HG02938 (cell line): Measurements from ENCODE around the gene TGFBR3.

Experiments
- ATAC-seq: cut with Tn5 transposase; IDR thresholded peaks from one replicate; pipeline ENCODE4 v1.9.1; 2021; ENCODE audit warnings: mild to moderate bottlenecking, moderate library complexity; ENCODE audit not compliant: unreplicated experiment

TGFBR3 gene

GRCh38 chr1:91885716-91886506, at the start of gene TGFBR3:
TGFBR3 (minus strand) TSS chr1:91886151; CDS start chr1:91861531, 24,620 bp downstream.
- ATAC-seq = peak; percentile 53

DNA sequence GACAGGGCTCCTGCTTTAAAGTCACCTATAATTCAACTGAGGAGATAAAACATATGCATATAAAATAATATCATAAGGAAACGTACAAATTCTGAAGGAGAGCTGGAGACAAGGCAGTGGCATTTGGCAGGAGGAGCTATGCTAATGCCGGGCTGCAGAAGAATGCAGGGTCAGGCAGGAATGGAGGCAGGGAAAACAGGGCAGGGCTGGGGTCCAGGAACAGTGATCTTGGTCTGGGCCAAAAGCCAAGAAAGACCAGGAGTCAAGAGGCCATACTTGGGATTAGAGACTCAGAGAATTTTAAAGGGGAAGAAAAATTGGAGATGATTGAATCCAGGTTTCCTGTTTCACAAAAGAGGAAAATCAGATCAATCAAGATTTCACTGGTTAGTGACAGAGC, 43.3 kb upstream of the TGFBR3 start:
- no peak for ATAC-seq

DNA sequence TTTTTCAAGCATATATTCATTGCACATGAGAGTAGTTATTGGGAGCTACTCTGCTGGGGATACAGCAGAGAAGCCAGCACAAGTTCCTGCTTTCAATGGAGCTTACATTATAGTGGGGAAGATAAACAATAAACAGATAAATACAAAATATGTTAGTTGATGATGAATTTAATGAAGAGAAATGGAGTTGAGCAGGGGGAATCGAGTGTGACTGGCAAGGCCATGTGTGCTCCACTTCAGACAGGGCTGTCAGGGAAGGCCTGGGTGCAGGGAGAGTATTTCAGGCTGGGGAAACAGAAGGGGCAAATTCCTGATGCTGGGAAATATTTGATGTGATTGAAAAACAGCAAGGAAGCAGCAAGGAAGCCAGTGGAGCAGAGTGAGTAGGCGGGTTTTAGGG, 42.1 kb upstream of the TGFBR3 start:
- no peak for ATAC-seq

- ATAC-seq = no peak
Measured at GRCh38 chr1:91925644-91926435, 39.9 kb upstream of the TGFBR3 start.

- no peak for ATAC-seq
Measured at GRCh38 chr1:91924146-91924545, 38.2 kb upstream of the TGFBR3 start.

GRCh38 chr1:91919962-91920361, 34.0 kb upstream of the TGFBR3 start:
- ATAC-seq = no peak

GRCh38 chr1:91916811-91917460, 31.0 kb upstream of the TGFBR3 start:
- no peak for ATAC-seq

- no peak for ATAC-seq
Measured at GRCh38 chr1:91916046-91916445, 30.1 kb upstream of the TGFBR3 start.

DNA sequence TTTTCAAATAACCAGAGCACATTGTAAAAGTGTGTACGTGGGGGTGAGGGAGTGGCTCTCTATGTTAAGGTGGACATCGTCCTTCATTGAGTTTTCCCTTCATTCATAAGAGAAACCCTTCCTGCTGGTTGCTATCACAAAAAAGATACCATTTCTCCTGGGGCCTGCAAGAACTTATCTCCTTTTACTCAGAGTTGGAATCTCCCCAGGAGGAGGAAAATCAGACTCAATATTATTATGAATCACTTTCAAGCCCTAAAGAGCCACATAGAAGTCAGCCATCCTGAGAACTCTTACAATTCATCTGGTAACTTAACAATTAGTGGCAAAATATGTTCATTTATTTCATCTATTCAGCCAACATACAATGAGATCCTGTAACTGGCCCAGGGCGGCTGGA, 27.1 kb upstream of the TGFBR3 start:
- no peak for ATAC-seq

- no peak for ATAC-seq
Measured at GRCh38 chr1:91912266-91912665, 26.3 kb upstream of the TGFBR3 start.

- no peak for ATAC-seq
Measured at GRCh38 chr1:91901231-91901630, 15.3 kb upstream of the TGFBR3 start.

DNA sequence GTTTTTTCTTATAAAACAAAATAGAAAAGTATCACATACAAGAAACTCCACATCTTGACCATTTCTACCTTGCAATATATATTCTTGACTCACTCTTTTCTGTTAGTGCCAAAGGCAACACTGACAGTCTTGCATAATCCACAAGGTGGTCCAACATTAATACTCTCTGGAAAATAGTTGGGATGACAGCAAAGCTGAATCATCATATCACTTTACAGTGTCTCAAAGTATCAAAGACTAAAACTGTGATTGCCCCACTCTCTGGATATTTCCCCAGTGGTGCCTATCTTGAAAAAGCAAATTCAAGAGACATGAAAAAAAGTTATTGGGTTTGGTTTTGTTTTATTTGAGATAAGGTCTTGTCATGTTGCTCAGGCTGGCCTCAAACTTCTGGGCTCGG, 14.6 kb upstream of the TGFBR3 start:
- ATAC-seq = no peak

DNA sequence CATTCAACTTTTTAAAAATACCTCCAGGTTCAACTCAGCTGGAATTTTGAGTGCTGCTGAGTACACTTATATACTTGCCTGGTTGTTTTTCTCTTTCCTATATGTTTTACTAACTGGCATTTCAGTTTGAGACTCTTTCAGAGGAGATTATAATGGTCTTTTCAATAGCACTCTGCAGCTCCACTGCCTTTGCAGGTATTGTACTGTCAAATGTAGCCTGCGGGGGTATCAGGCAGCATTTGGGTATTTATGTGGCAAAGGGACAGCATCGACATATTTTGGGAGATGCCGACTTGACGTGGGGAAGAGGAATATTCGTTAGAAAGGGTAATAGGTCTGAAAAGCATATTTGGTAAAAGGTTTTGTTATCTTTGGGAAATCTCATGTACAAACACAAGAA, 11.1 kb upstream of the TGFBR3 start:
- ATAC-seq = no peak

DNA sequence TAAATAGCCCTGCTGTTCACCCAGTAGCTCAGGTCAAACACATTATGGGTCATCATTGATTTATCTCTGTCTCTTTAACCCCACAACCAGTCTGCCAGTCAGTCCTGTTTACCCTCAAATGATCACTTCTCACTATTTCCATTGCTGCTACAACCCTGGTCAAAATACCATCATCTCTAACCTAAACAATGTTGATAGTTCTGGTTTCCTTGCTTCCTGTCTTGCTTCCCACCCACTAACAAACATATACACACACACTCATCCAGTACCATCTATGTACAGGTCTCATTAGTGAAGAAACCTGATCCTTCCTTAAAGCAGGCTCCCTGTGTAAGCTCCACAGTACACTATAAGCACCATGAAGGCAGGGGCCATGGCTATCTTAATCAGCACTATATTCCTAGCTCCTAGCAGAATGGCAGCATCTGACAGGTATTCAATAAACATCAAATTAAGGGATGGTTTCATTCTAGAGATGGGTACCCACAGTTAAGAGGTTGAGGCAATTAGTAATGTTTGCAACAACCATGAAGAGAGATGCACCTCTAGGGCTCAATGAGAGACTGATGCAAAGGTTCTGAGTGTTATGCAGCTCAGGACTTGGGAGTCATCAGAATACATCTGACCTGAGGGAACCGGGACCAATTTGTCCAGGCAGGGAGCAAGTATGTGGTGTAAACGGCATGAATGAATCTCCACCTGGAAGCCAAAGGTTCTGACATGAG, 10.0 kb upstream of the TGFBR3 start:
- no peak for ATAC-seq

DNA sequence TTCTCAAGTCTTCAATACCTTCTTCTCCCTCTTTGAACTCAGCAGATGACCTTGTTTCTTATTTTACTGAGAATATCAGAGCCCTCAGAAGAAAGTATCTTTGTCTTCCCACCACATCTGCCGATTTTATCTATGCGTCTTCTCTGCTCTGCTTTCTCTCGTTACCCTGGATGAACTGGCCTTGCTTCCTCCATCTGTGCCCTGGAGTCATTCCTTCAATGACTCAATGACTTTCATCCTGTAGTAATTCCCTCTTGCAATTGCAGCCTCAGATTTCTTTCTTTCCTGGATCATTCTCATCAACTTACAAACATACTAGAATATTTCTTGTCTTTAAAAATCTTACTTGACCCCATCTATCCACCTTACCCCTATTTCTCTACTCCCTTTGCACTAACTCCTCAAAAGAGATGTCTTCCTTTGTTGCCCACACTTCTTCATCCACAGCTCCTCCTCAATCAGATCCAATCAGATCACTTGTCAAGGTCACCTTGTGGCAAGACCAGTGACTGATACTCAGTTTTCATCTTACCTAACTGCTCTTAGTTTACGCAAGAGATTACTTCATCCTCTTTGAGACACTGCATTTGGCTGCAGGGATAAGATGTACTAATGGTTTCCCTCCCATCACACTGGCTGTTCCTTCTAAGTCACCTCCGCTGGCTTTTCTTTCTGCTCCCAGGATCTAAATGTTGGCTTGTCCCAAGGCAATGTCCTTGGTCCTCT, 8.2 kb upstream of the TGFBR3 start:
- no peak for ATAC-seq

DNA sequence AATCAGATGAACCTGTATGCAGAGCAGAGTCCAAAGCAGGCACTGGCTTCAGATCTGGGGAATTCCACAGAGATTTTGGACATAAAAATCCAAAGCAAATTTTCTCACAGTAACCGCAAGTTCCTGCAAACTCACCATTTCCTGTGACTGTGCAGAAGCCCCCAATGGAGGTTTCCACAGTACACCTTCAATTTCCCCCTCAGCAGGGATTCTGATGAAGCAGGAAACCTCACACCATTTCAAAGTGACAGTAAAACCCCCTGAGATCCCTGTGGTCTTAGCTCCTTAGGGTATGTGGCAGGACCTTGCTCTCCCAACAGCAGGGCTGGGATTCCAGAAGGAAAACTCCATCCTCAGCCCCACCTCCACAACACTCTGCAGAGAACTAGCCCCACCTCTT, 6.0 kb upstream of the TGFBR3 start:
- ATAC-seq = no peak

GRCh38 chr1:91891454-91891853, 5.5 kb upstream of the TGFBR3 start:
- no peak for ATAC-seq

DNA sequence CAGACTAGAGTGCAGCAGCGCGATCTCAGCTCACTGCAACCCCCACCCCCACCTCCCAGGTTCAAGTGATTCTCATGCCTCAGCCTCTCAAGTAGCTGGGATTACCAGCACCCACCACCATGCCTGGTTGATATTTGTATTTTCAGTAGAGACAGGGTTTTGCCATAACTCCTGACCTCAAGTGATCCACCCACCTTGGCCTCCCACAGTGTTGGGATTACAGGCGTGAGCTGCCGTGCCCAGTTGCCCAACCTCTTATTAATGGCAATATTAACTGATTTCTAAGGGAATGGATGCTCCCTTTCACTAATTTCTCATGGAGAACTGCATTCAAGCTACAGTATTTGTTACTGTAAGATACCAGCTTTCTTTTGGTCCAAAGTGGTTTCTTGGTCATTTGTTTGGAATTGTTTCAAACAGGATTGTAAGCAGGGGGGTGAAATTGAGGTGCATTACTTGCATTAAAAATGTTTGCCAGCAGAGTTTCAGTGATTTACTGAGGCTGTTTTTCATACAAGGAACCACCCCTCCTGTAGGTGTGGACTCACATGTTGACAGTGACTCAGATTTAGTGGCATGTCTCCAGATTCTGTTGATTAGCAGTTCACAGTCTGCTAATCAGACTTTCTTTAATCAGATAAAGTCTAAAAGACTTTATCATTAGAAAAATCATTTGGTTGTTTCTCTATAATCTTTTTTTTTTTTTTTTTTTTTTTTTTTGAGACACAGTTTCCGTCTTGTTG, 3.9 kb upstream of the TGFBR3 start:
- ATAC-seq = no peak

DNA sequence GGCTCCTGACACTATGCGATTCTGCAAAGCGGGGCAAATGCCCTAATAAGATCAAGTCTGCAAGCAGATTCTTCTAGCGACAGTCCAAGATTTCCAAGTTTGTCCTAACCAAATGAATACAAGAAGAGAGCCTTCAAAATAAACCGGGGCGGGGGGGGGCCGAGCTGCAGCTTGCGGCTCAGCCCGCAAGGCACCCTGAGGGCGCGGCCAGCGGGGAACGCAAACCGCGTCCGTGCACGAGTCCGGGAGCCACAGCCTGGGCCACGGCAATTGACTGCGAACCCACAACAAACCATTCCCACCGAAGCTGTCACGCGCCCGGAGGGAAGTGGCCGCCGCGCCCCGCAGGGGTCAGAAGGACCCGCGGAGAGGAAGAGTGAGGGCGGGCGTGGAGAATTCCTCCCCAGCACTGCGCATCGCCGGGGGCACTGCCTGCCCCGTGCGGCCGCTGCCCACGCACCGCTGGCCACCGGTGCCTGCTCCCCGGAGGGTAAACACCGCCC, 687 bp downstream of the TGFBR3 start:
- peak; percentile 12 for ATAC-seq
